GM18873 (cell line): Measurements from ENCODE around the gene LARP1.
"Not testable (repeated sequence)": the region's sequence is repeated elsewhere in the genome, so short reads cannot be mapped to it uniquely, and the experiment has no call there.

Experiments
- ATAC-seq: cut with Tn5 transposase; IDR thresholded peaks from one replicate; pipeline ENCODE4 v1.9.1; 2021; ENCODE audit warnings: mild to moderate bottlenecking, moderate library complexity, moderate number of reproducible peaks; ENCODE audit not compliant: unreplicated experiment, low FRiP score

The LARP1 gene

DNA sequence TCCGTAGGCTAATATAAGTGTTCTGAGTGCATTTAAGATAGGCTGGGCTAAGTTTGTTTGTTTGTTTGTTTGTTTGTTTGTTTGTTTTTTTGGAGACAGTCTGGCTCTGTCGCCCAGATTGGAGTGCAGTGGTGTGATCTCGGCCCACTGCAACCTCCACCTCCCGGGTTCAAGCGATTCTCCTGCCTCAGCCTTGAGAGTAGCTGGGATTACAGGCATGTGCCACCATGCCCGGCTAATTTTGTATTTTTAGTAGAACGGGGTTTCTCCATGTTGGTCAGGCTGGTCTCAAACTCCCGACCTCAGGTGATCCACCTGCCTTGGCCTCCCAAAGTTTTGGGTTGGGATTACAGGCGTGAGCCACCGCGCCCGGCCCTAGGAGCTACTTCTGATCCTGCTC, 4.7 kb downstream of the LARP1 start:
- not testable (repeated sequence) for ATAC-seq

GRCh38 chr5:154761046-154761736, 6.0 kb downstream of the LARP1 start:
- no peak for ATAC-seq

- no peak for ATAC-seq
Observed at GRCh38 chr5:154762261-154762660, 7.1 kb downstream of the LARP1 start.

DNA sequence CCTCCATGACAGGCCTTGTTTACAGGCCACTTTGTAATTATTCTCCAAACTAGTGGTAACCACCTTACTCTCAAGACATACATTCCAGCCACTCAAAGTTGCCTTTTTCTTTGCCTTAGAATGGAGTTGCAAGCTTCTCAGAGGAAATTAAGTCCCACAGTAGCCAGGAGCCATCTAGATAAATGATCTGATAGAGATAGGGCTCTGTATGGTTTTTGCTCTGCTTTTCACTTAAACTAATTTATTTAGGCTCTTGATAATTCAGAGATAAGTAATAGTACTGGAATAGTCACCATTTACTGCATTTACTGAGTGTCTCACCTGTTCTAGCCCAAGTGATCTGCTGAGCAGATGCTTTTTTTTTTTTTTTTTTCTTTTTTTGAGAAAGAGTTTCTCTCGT, 7.5 kb downstream of the LARP1 start:
- no peak for ATAC-seq

DNA sequence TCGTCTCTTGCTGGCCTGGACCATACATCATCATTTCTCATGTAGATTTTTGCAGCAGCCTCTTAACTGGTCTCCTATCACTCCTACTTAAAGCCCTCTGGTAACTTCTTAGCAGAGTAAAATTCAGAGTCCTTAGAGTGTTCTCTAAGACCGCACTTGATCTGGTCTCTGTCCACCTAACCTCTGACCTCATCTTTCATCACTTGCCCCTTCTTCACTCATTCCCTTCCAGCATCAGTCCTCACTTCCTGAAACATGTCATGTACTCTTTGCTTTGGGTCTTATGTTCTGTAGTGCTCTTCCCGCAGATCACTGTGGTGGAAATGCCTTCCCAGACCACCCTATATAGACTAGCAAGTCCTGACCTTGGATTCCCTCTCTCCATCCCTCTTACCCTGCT, 9.8 kb downstream of the LARP1 start:
- ATAC-seq, result no peak

DNA sequence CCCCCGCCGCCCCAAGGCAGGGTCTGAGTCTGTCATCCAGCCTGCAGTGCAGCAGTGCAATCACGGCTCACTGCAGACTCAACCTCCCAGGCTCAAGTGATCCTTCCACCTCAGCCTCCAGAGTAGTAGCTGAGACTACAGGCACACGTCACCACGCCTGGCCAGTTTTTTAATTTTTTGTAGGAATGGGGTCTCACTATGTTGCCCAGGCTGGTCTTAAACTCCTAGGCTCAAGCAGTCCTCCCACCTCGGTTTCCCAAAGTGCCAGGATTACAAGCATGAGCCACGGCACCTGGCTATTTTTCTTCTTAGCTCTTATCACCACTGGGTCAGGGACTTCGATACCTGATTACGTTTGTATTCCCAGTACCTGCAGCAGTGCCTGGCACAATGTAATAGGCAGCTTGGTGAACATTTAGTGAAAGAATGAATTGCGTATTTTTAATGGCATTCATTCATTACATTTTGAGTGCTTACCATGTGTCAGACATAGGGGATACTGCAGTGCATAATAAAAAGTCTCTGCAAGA, 10.3 kb downstream of the LARP1 start:
- ATAC-seq, result no peak

DNA sequence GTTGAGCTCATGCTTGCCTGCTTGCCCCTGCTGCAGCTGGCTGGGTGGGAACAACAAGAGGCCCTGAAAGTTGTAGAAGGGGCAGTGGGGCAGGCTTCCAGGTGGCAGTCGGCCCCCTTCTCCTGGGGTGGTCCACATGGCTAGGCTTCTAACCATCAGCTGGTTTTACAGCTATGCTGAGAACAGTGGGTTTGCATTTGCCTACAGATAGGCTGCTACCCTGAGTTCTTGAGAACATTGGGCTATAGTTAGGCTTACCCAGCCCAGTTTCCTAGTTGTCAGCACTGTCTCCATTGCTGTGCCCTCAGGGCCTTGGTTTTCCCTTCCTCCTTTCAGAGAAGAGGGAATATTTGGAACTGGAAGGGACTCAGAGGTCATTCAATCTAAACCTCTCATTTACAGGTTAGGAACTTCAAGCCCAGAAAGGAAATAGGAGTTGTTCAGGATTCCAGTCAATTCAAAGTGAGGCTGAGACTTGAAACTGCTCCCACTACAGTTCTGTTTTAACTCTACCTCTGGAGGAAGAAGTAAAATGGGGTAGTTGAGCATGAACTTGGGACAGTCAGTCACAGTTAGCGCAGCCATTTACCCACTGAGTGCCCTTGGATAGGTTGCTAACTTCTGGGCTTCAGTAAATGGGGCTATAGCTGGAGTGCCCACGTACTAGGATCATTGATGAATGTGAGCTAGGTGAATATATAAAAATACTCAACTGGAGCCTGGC, 11.5 kb downstream of the LARP1 start:
- ATAC-seq, result no peak

DNA sequence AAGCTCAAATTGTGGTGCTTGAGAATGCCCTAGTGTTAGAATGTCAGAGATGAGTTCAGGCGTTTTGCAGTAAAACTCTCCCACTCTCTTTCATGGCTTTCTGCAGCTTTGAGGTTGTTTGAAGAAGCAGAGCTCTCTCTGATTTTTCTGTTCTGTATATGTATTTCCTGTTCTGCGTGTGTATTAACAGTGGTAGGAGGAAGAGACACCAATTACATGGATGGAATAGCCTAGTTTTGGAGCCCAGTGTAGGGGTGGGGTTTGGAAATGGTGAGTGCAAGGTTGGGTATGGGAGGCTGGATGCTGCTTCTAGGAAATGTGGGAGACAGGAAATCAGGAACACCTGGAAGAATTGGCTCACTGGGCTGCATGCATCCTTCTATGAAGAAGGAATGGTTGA, 12.4 kb downstream of the LARP1 start:
- ATAC-seq, result no peak

DNA sequence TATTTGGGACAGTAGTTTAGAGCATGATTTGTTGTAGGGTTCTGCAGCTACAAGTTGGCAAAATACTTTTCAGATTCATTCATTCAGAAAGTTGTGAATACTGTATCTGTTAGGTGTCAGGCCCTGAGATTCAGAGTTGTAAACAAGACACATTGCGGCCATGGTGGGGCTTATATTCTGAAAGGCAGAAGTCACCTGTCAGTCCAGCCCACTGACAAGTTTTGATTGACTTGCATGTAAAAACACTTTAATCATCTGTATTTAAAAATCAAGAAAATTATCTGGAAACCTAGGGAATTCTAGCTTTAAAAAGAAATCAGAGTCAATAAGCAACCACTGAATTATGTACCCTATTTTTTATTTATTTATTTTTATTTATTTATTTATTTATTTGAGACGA, 13.0 kb downstream of the LARP1 start:
- no peak for ATAC-seq

- ATAC-seq, result no peak
Observed at GRCh38 chr5:154770111-154770510, 14.9 kb downstream of the LARP1 start.

- no peak for ATAC-seq
Observed at GRCh38 chr5:154771383-154771901, 16.3 kb downstream of the LARP1 start.

DNA sequence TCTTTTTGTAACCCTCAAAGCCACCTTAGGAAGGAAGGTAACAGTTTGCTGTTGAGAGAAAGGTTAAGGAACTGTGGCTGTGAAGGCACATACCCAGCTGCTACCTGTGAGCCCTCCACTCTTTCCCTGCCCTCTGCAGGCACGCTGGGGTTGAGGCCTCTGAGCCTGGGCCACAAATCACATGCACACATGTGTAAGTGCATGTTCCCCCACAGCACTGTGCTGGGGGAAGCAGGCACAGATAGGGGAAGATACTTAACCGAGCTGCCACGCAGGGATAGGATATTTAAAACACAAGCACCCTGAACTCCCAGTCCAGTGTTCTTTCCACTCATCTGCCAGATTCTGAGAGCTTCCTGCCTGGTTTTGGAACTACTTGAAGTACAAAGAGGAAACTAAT, 18.1 kb downstream of the LARP1 start:
- no peak for ATAC-seq

GRCh38 chr5:154776167-154776566, 21.0 kb downstream of the LARP1 start:
- no peak for ATAC-seq

DNA sequence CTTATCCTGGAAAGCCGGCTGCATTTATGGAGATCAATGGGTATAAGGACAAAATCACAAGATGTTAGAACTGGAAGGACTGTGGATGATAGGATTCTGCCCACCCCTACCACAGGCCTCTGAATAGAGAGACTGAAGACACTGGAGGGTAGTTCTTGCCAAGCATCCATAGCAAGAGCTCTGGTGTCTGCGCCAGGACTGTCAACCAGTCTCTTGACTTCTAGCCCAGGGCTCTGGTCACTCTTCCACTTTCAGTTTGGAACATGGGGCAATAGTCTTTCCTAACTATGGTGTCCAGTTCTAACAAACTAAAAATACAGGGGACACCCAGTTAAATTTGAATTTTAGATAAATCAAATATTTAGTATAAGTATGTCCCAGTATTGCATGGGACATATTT, 23.4 kb downstream of the LARP1 start:
- no peak for ATAC-seq

GRCh38 chr5:154779105-154779504, 23.9 kb downstream of the LARP1 start:
- no peak for ATAC-seq

DNA sequence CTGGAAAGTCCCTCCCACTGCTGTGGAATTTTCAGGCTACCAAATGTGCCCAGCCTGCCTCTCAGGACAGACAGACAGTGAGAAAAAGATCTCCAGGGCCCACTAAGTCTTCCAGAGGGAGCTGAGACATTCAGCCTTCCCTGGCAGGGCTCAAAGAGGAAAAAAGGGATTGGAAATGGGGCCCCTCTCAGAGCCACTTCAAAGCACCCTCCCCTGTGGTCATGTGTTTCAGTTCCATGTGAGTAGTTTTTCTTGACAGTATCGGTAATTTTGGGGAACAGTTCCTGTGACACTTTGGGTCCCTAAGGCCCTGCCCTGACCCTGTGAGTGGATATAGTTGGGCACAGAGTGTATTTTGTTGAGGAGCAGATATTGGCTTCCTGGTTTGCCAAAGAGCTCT, 25.0 kb downstream of the LARP1 start:
- ATAC-seq, result no peak

DNA sequence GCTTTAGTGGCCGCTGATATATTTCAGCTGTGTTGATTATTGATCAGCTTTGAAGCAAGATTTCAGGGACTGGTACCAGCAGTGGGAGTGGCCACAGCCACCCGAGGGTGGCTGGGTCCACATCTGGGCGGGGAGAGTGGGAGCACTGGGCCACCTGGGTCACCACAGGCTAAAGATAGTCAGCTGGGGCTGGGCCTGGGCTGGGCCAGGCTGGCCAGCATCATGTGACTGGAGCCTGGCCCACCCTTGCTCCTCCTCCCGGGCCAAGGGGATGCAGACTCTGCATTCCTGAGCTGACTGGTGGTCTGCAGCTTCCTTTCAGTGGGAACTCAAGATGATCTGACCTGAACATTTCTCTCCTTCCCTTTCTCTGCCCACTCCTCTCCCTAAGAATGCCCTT, 27.1 kb downstream of the LARP1 start:
- no peak for ATAC-seq

- no peak for ATAC-seq
Observed at GRCh38 chr5:154782812-154783592, 27.8 kb downstream of the LARP1 start.

DNA sequence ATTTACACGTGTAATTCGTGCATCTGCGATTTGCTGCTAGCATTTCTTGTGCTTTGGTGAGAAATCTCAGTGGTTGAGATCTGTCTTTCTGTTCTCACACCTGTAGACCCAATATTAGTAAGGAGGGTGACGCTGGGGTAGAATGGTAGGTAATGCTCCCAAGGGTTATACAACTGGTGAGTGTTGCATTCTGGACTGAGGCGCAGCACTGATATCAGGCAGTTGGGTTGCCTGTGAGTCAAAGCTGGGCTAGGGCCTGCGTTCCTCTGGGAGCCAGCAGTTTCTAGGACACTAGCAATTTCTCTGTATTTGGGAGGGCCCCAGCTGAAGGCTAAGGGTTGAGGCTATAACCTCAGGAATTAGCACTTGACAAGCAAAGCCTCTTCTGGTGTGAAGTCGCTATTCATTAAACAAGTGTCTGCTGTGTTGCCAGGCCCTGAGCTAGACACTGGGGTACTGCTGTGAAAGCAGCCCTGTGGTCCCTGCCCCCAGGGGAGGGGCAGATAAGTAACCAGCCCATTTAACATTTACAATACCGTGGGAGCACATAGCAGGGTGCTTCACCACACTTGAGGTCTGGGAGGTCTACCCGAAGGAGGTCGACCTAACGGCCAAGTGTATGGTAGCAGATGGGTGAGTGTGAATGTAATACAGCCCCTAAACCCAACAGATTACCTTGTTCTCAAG, 28.7 kb downstream of the LARP1 start:
- ATAC-seq, result no peak

GRCh38 chr5:154784856-154785255, 29.7 kb downstream of the LARP1 start:
- no peak for ATAC-seq
